ENCODE results near the gene FAS. TPM values are rescaled to one million over a fixed set of nuclear protein-coding genes. Genes with fewer than 3 reads are reported as not detected.
"Not testable (repeated sequence)": the region's sequence is repeated elsewhere in the genome, so short reads cannot be mapped to it uniquely, and the experiment has no call there.

The FAS gene
- total RNA-seq, 2 experiments from 2014 or later: 91.1 to 96.4 TPM

DNA sequence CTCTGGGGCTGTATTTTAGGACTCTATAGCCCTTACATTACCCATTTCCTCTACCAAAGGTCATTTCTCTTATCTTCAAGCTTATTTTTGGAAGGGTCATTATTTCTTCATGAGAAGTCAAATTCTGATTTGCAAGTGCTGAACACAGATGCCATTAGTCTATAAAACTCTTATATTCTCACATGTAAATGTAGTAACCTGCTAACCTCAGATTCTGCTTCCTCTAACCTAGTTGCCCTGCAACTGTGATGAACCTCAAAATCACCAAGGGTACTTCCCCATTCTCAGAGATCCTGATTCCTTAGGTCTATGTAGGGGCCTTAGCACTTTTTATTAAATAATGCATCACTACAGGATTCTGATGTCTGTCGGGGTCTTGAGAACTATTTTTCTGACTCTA lies 6.3 kb downstream of the FAS start:
- Mint-ChIP-seq H3K4me3 (no peak overlapping the region), H3K4me1 (peaks cover 78% of the 10 kb centered on the region), H3K9me3 (no peaks in the 10 kb centered on the region), H3K27me3 (no peaks in the 10 kb centered on the region), H3K27ac (peak overlapping the region; percentile 2), H3K36me3 (ENCODE audit: low read depth) (peaks cover 40% of the 10 kb centered on the region)
- DNase-seq: no peak
- ChIA-PET CTCF (interaction anchor here (1.1 to 10.6 kb wide), 2 partner anchors 64 to 161 kb away, joined by 3 to 63 read pairs; no protein-coding TSS in a partner anchor), POLR2A (interaction anchor here (2.0 kb wide), 1 partner anchor 10 kb away, joined by 5 read pairs; no protein-coding TSS in a partner anchor)

DNA sequence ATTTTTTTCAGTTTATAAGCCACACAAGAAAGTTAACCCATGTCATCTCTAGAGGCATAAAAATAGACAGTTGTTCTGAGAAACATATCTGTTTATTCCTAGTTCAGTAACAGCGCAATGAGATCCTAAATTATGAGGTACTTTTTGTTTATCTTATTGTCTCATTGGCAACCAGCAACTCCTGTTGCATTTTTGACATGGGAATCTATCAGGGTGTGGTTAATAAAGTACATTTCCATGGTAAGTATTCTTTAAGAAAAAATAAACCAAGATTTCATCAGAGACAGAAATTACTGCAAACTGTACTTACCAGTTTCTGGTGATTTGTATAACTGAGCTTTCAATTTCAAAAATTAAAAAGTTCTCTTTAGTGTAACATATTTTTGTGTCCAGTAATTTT lies 9.0 kb downstream of the FAS start:
- DNase-seq: no peak
- H3K4me1 Mint-ChIP-seq: peaks cover 81% of the 10 kb centered on the region
- H3K27me3 Mint-ChIP-seq: no peaks in the 10 kb centered on the region
- peak overlapping the region; percentile 59 for H3K27ac Mint-ChIP-seq
- H3K9me3 Mint-ChIP-seq: no peaks in the 10 kb centered on the region
- ChIA-PET CTCF (interaction anchor here (10.6 kb wide), 1 partner anchor 67 kb away, joined by 63 read pairs; no protein-coding TSS in a partner anchor), POLR2A (interaction anchor here (1.2 to 4.8 kb wide), 2 partner anchors 8 to 120 kb away, joined by 3 to 142 read pairs; partner anchors contain the start of genes FAS and STAMBPL1)
- peak overlapping the region; percentile 71 for H3K4me3 Mint-ChIP-seq
- peaks cover 34% of the 10 kb centered on the region for H3K36me3 Mint-ChIP-seq (ENCODE audit: low read depth)

DNA sequence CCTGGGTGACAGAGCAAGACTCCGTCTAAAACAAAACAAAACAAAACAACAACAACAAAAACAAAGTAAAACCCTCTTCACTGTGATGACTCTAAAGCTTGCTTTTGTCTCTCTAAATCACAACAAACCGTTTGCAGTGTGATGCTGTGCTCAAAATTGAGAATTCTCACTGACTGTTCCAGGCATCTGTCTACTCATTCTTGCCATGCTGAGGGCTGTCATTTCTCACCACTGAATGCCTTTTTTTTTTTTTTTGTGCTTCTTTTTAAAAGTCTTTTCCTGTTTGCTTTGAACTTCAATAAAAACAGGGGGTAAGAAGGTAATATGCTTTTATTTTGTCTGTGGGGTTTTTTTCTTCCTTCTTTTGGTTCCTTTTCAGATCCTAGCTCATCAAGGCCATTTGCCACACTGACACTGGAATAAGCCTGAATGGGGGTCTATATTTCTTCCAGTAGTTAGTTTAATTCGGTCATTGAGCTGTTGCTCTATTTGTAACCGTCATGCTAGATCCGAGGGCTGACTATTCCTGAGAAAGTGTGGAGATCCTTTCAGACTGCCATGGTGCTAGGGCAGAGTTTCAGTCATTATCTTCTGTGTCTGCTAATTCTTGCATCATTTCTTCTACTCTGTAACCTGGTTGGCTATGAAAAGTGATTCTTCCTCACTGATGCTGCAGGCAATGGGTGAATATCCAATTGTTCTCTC lies 10.6 kb downstream of the FAS start:
- CTCF ChIA-PET: interaction anchor here (0.7 to 1.7 kb wide), 6 partner anchors 9 to 69 kb away, joined by 3 to 14 read pairs (median 6); partner anchors contain the start of gene FAS
- H3K4me3 Mint-ChIP-seq: peak overlapping the region; percentile 71
- H3K9me3 Mint-ChIP-seq: no peaks in the 10 kb centered on the region
- peak overlapping the region; percentile 84 for H3K27ac Mint-ChIP-seq
- POLR2A ChIA-PET: interaction anchor here (0.7 to 4.8 kb wide), 6 partner anchors 9 to 413 kb away, joined by 3 to 142 read pairs (median 4); partner anchors contain the start of genes FAS and IFIT5
- H3K36me3 Mint-ChIP-seq (ENCODE audit: low read depth): peaks cover 32% of the 10 kb centered on the region
- H3K27me3 Mint-ChIP-seq: no peaks in the 10 kb centered on the region
- H3K4me1 Mint-ChIP-seq: peaks cover 72% of the 10 kb centered on the region
- DNase-seq: peak; percentile 58

DNA sequence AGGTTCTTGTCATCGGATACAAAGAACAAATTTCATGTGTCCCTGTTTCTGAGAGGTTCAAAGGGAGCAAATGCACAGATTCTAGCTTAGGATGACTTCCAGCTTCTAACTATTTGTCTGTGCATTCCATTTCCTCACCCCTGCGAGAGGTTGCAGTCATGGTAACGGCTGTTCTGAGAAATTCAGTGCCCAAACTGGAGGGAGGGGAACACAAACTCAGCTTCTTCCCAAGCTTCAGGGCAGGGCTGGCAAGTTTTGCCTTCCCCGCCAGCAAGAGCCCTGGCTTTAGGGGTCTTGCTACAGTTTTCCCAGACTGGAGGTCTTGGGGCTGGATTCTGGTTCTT lies 11.1 kb downstream of the FAS start:
- H3K36me3 Mint-ChIP-seq (ENCODE audit: low read depth): peaks cover 32% of the 10 kb centered on the region
- peak; percentile 47 for DNase-seq
- no peaks in the 10 kb centered on the region for H3K27me3 Mint-ChIP-seq
- H3K27ac Mint-ChIP-seq: peak overlapping the region; percentile 84
- peak overlapping the region; percentile 71 for H3K4me3 Mint-ChIP-seq
- peaks cover 70% of the 10 kb centered on the region for H3K4me1 Mint-ChIP-seq
- CTCF ChIA-PET: interaction anchor here (0.7 to 1.7 kb wide), 6 partner anchors 9 to 69 kb away, joined by 3 to 14 read pairs (median 6); partner anchors contain the start of gene FAS
- no peaks in the 10 kb centered on the region for H3K9me3 Mint-ChIP-seq
- POLR2A ChIA-PET: interaction anchor here (0.7 to 4.8 kb wide), 6 partner anchors 10 to 413 kb away, joined by 3 to 142 read pairs (median 4); partner anchors contain the start of genes FAS and IFIT5

DNA sequence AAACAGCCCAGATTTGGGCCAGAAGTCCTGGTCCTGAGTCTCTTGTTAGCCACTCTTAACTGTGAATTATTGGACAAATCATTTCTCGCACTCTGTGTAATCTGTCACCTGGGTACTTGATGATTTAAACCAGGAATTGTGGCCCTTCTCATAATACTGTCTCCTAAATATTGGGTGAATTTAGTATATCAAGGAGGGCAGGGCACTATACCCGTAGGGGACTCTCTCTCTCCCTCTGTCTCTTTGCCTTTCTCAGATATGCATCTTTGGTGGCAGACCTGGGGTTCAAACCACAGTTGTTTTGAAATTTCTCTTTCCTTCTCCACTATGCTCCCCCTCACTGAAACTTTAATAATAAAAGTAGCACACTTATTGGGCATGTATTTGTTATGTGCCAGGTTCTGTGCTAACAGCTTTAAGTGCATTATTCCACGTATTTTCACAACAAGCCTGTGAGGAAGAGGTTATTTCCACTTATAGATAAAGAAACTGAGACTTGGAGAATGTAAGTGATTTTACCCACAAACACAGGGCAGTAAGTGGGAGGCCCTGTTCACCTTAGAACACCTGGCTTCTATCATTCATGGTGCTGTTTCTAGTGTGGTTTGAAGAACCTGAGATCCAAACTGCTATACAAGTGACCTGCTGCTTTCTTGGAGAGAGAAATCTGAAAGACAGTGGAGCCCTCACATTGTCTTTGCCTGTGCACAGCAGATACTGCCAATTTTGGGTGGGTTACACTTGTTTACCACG lies 11.8 kb downstream of the FAS start:
- peak overlapping the region; percentile 71 for H3K4me3 Mint-ChIP-seq
- peaks cover 37% of the 10 kb centered on the region for H3K36me3 Mint-ChIP-seq (ENCODE audit: low read depth)
- POLR2A ChIA-PET: interaction anchor here (1.0 to 4.8 kb wide), 3 partner anchors 11 to 40 kb away, joined by 3 to 142 read pairs (median 15); partner anchors contain the start of gene FAS
- DNase-seq: no peak
- CTCF ChIA-PET: interaction anchor here (1.4 to 1.7 kb wide), 3 partner anchors 15 to 70 kb away, joined by 3 to 14 read pairs (median 4); no protein-coding TSS in a partner anchor
- H3K27ac Mint-ChIP-seq: peak overlapping the region; percentile 84
- H3K4me1 Mint-ChIP-seq: peaks cover 65% of the 10 kb centered on the region
- no peaks in the 10 kb centered on the region for H3K27me3 Mint-ChIP-seq
- H3K9me3 Mint-ChIP-seq: no peaks in the 10 kb centered on the region

DNA sequence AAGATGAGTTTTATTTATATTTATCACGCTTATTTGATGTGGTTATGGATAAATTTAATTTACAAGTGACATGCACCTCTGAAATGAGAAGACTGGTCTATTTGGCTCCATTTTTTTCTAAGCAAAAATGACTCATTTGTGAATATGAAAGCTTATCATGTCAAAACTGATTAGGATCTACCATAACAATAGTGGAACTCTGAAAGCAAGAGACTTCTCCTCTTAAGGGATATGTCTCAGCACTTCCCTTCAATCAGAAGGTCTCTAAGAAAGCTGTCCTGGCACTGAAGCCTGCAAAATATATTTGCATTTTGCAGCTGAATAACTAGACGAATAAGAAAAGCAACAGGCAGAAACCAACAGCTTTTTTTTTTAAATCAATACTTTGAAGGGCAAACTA lies 12.7 kb downstream of the FAS start:
- H3K36me3 Mint-ChIP-seq (ENCODE audit: low read depth): peaks cover 41% of the 10 kb centered on the region
- peaks cover 65% of the 10 kb centered on the region for H3K4me1 Mint-ChIP-seq
- no peaks in the 10 kb centered on the region for H3K27me3 Mint-ChIP-seq
- no peak overlapping the region for H3K4me3 Mint-ChIP-seq
- ChIA-PET CTCF (interaction anchor here (0.8 to 1.4 kb wide), 6 partner anchors 10 to 211 kb away, joined by 3 to 4 read pairs (median 3); partner anchors contain the start of gene FAS), POLR2A (interaction anchor here (0.9 to 1.4 kb wide), 6 partner anchors 10 to 166 kb away, joined by 3 to 27 read pairs (median 4); partner anchors contain the start of gene FAS)
- H3K9me3 Mint-ChIP-seq: no peaks in the 10 kb centered on the region
- peak overlapping the region; percentile 84 for H3K27ac Mint-ChIP-seq
- DNase-seq: no peak

DNA sequence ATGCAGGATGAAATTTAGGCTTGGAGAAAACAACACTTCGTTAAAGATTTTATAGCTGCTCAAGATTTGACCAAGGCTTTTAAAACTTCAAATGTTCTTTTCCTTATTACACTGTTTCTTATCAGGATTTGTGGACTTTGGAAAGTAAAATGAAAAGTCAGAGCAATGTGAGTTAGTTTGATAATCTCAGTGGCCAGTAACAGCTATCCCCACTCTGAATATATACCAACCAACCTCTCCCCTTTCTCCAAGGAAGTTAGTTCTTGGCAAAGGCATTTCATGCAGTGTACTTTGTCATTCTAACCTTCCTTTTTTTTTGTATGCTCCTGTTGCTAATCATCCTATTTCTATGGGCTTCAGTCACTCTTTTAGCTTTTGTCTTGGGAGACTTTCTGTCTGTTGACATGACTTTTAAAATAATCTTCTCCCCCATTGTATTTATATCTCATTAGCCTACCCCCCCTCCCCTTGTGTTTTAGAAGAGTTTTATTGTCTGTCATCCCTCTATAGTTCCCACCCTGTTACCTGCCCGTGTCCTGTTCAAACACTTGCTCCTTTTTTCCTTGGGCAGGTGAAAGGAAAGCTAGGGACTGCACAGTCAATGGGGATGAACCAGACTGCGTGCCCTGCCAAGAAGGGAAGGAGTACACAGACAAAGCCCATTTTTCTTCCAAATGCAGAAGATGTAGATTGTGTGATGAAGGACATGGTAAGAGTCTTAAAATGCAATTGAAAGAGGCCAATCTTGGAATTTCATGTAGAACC lies 16.7 kb downstream of the FAS start:
- Mint-ChIP-seq H3K4me3 (no peak overlapping the region), H3K4me1 (peaks cover 41% of the 10 kb centered on the region), H3K9me3 (no peaks in the 10 kb centered on the region), H3K27ac (no peak overlapping the region), H3K27me3 (no peaks in the 10 kb centered on the region), H3K36me3 (ENCODE audit: low read depth) (peaks cover 69% of the 10 kb centered on the region)
- POLR2A ChIA-PET: interaction anchor here (1.2 to 2.0 kb wide), 3 partner anchors 10 to 17 kb away, joined by 3 to 8 read pairs (median 5); partner anchors contain the start of gene FAS
- no peak for DNase-seq
- CTCF ChIA-PET: interaction anchor here (1.4 to 2.2 kb wide), 4 partner anchors 17 to 172 kb away, joined by 3 to 5 read pairs (median 4); partner anchors contain the start of gene FAS

DNA sequence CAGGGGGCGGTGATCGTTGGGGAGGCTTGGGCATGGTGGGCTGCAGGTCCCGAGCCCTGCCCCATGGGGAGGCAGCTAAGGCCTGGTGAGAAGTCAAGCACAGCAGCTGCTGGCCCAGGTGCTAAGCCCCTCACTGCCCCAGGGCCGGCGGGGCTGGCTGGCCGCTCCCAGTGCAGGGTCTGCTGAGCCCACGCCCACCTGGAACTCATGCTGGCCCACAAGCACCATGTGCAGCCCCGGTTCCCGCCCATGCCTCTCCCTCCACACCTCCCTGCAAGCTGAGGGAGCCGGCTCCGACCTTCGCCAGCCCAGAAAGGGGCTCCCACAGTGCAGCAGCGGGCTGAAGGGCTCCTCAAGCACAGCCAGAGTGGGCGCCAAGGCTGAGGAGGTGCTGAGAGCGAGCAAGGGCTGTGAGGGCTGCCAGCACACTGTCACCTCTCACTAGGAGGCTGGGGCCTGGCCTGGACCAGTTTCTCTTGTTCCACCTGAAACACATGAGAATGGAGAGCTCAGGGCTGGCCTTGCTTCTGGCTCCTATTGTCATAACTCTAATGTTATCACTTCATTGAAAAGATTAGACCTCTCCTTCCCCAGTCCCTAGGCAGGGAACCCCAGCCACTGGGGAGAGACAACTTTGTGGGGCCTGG lies 28.2 kb downstream of the FAS start:
- H3K4me3 Mint-ChIP-seq, DNase-seq, H3K4me1 Mint-ChIP-seq, H3K9me3 Mint-ChIP-seq, H3K27me3 Mint-ChIP-seq, H3K27ac Mint-ChIP-seq: not testable (repeated sequence)
- CTCF ChIA-PET: interaction anchor here (1.3 to 1.5 kb wide), 2 partner anchors 11 to 196 kb away, joined by 3 to 6 read pairs; no protein-coding TSS in a partner anchor
- POLR2A ChIA-PET: interaction anchor here (1.2 to 1.7 kb wide), 3 partner anchors 16 to 28 kb away, joined by 4 to 5 read pairs (median 5); partner anchors contain the start of gene FAS
- peaks cover 83% of the 10 kb centered on the region for H3K36me3 Mint-ChIP-seq (ENCODE audit: low read depth)

DNA sequence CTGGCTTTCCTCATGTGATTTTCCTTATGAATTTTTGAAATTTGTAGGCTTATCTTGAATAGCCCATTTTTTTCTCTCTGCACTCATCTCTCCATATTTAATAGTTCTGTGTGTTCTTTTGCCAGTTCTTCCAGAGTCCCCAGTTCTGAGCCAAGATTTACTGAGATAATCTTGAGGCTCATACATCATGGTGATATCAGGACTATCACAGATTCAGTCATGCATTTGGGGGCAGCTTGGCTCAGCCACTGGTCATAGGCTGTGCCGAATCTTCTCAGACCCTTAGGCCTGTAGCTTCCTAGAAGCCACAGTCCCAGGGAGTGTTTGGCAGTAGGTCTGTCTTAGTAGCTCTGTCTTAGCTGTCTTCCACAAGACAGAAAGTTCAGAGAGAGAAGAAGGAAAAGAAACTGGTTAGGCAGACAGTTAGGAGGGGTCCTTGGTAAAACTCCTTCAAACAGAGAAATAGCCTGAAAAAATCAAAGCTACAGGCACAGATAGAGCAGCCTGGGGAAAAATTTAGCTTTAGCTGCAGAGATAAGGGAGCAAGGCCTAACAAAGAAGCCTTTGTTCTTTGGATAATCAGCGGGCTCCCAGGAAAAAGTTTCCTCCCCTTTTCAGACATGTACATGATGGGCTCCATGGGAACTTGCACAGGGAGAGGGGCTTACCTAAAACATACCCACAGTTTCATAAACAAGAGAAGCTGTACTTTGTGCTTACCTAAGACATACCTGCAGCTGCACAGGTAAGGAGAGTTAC lies 29.1 kb downstream of the FAS start:
- Mint-ChIP-seq H3K27me3 (no peaks in the 10 kb centered on the region), H3K36me3 (ENCODE audit: low read depth) (peaks cover 80% of the 10 kb centered on the region), H3K4me3 (no peak overlapping the region), H3K4me1 (no peaks in the 10 kb centered on the region), H3K9me3 (peaks cover 5% of the 10 kb centered on the region), H3K27ac (no peak overlapping the region)
- no peak for DNase-seq
- POLR2A ChIA-PET: interaction anchor here (1.1 to 1.5 kb wide), 2 partner anchors 9 to 28 kb away, joined by 3 to 5 read pairs; no protein-coding TSS in a partner anchor
- CTCF ChIA-PET: interaction anchor here (0.9 to 1.8 kb wide), 3 partner anchors 10 to 85 kb away, joined by 3 to 8 read pairs (median 3); no protein-coding TSS in a partner anchor

DNA sequence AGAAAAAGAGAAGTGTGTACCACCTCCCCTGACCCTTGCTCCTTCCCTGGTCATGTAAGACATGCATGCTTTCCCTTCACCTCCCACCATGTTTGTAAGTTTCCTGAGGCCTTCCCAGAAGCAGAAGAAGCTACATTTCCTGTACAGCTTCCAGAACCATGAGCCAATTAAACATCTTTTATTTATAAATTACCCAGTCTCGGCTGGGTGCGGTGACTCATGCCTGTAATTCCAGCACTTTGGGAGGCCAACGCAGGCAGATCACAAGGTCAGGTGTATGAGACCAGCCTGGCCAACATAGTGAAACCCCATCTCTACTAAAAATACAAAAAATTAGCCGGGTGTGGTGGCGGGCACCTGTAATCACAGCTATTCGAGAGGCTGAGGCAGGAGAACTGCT lies 30.9 kb downstream of the FAS start:
- H3K27me3 Mint-ChIP-seq, H3K4me3 Mint-ChIP-seq, H3K27ac Mint-ChIP-seq, DNase-seq, CTCF ChIA-PET, H3K9me3 Mint-ChIP-seq, H3K4me1 Mint-ChIP-seq: not testable (repeated sequence)
- POLR2A ChIA-PET: interaction anchor here (1.3 to 1.6 kb wide), 2 partner anchors 18 to 85 kb away, joined by 3 to 4 read pairs; no protein-coding TSS in a partner anchor
- peaks cover 69% of the 10 kb centered on the region for H3K36me3 Mint-ChIP-seq (ENCODE audit: low read depth)

DNA sequence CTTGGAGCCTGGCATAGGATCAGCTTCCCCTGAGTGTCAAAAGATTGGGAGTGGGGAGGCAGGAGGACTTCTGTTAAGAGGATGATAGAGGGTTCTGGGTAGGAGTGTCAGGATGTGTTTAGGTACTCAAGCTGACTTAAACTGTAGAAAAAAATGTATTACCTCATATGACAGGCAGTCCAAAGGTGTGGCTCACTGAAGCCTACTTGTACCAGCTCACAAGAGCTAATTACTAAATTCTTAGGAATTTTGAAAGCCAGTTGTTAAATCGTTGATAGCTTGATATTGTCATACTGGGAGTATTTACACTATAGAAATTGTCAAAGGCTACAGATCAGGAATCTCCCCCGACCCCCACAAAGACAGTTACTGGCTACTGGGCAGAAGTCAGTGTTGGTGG lies 32.1 kb downstream of the FAS start:
- H3K9me3 Mint-ChIP-seq: peaks cover 5% of the 10 kb centered on the region
- ChIA-PET CTCF (interaction anchor here (1.4 kb wide), 1 partner anchor 191 kb away, joined by 3 read pairs; no protein-coding TSS in a partner anchor), POLR2A (interaction anchor here (1.6 kb wide), 1 partner anchor 86 kb away, joined by 4 read pairs; no protein-coding TSS in a partner anchor)
- no peaks in the 10 kb centered on the region for H3K27me3 Mint-ChIP-seq
- no peak overlapping the region for H3K27ac Mint-ChIP-seq
- H3K36me3 Mint-ChIP-seq (ENCODE audit: low read depth): peaks cover 58% of the 10 kb centered on the region
- no peak overlapping the region for H3K4me3 Mint-ChIP-seq
- no peaks in the 10 kb centered on the region for H3K4me1 Mint-ChIP-seq
- DNase-seq: no peak
